HepG2 (cell line): ENCODE data around the gene RNF8. TPM values are rescaled to one million over a fixed set of nuclear protein-coding genes. Genes with fewer than 3 reads are reported as not detected.

Experiments
- BRCA1 ChIP-seq: sonication (generic); formaldehyde crosslinking; IDR thresholded peaks from 2 replicates; pipeline ENCODE4 v1.4.0; 2020; ENCODE audit warnings: missing genetic modification reagents
- EEA1 ChIP-seq: sonication (generic); formaldehyde crosslinking; IDR thresholded peaks from 2 replicates; pipeline ENCODE4 v1.5.1; 2020; ENCODE audit warnings: mild to moderate bottlenecking, missing genetic modification reagents, borderline replicate concordance
- ELF1 ChIP-seq: sonication (generic); formaldehyde crosslinking; IDR thresholded peaks from 2 replicates; pipeline ENCODE4 v1.4.0; 2020; ENCODE audit warnings: missing genetic modification reagents
- GATAD1 ChIP-seq: IDR thresholded peaks from 2 replicates; pipeline ENCODE4 v1.6.1; 2016; ENCODE audit warnings: missing genetic modification reagents, missing compliant biosample characterization
- KDM4B ChIP-seq: sonication (generic); formaldehyde crosslinking; IDR thresholded peaks from 2 replicates; pipeline ENCODE4 v1.4.0; 2020; ENCODE audit warnings: missing genetic modification reagents
- NBN ChIP-seq: fragments of 450-650 bp; conservative IDR thresholded peaks from 2 replicates; pipeline ENCODE4 v1.6.1; 2017
- NCOA2 ChIP-seq: sonication (generic); formaldehyde crosslinking; IDR thresholded peaks from 2 replicates; pipeline ENCODE4 v1.8.0; 2022; ENCODE audit warnings: inconsistent platforms
- TARDBP ChIP-seq: sonication (generic); formaldehyde crosslinking; IDR thresholded peaks from 2 replicates; pipeline ENCODE4 v1.8.0; 2022; ENCODE audit warnings: mild to moderate bottlenecking, missing genetic modification reagents
- ZKSCAN5 ChIP-seq: sonication (generic); formaldehyde crosslinking; IDR thresholded peaks from 2 replicates; pipeline ENCODE4 v1.5.1; 2020; ENCODE audit warnings: mild to moderate bottlenecking, missing genetic modification reagents
- ZNF17 ChIP-seq: sonication (generic); formaldehyde crosslinking; IDR thresholded peaks from 2 replicates; pipeline ENCODE4 v1.5.0; 2020; ENCODE audit warnings: mild to moderate bottlenecking, missing genetic modification reagents
- ZNF205 ChIP-seq: IDR thresholded peaks from 2 replicates; pipeline ENCODE4 v1.6.1; 2018; ENCODE audit warnings: missing biosample characterization, missing genetic modification reagents
- ZNF232 ChIP-seq: sonication (generic); formaldehyde crosslinking; IDR thresholded peaks from 2 replicates; pipeline ENCODE4 v1.4.0; 2020; ENCODE audit warnings: missing genetic modification reagents, borderline replicate concordance
- ZNF383 ChIP-seq: sonication (generic); formaldehyde crosslinking; IDR thresholded peaks from 2 replicates; pipeline ENCODE4 v1.4.0; 2020; ENCODE audit warnings: missing genetic modification reagents, mild to moderate bottlenecking, borderline replicate concordance
- ZNF432 ChIP-seq: sonication (generic); formaldehyde crosslinking; IDR thresholded peaks from 2 replicates; pipeline ENCODE4 v1.5.0; 2020; ENCODE audit warnings: missing genetic modification reagents, mild to moderate bottlenecking, borderline replicate concordance
- ZNF501 ChIP-seq: sonication (generic); formaldehyde crosslinking; IDR thresholded peaks from 2 replicates; pipeline ENCODE4 v1.5.1; 2020; ENCODE audit warnings: mild to moderate bottlenecking, moderate library complexity, missing genetic modification reagents
- ZNF652 ChIP-seq: IDR thresholded peaks from 2 replicates; pipeline ENCODE4 v1.6.1; 2016; ENCODE audit warnings: low read depth, borderline replicate concordance
- ZNF709 ChIP-seq: sonication (generic); formaldehyde crosslinking; IDR thresholded peaks from 2 replicates; pipeline ENCODE4 v1.5.0; 2020; ENCODE audit warnings: mild to moderate bottlenecking, missing genetic modification reagents
- ZNF781 ChIP-seq: sonication (generic); formaldehyde crosslinking; IDR thresholded peaks from 2 replicates; pipeline ENCODE4 v1.5.1; 2020; ENCODE audit warnings: borderline replicate concordance, mild to moderate bottlenecking, missing genetic modification reagents; ENCODE audit errors: not compliant biosample characterization
- ZSCAN9 ChIP-seq: IDR thresholded peaks from 2 replicates; pipeline ENCODE4 v1.6.1; 2016; ENCODE audit warnings: borderline replicate concordance
- ZZZ3 ChIP-seq: sonication (generic); formaldehyde crosslinking; IDR thresholded peaks from 2 replicates; pipeline ENCODE4 v1.4.0; 2020; ENCODE audit warnings: missing genetic modification reagents, mild to moderate bottlenecking, borderline replicate concordance
- polyA plus RNA-seq, 8 experiments: library from polyadenylated mRNA; depleted of rRNA in 3 of 8; stranded (reverse) in 7 of 8; unstranded in 1 of 8; fragments of >200 nt; fragmentation: Illumina TruSeq in 4 of 8; extraction: Trizol in 4 of 8; gene quantifications; 2 replicates each; pipeline versions ENCODE4 v1.2.1 to v1.2.3, GENCODE V29; 2011 to 2016; ENCODE audit warnings: low read depth in 4 of 8, missing spikeins in 1 of 8, mixed read lengths in 1 of 8; ENCODE audit not compliant: insufficient read depth in 1 of 8
- total RNA-seq, 5 experiments: library from RNA; depleted of rRNA; stranded (reverse); fragments of >200 nt; fragmentation: Illumina TruSeq; extraction: Trizol; gene quantifications; 2 replicates each; pipeline ENCODE4 v1.2.3, GENCODE V29; 2016; ENCODE audit warnings: low read depth in 1 of 5
- TF ChIP-seq, protein P1 (sequence below): IDR thresholded peaks from 2 replicates; pipeline ENCODE4 v1.6.1; 2016; ENCODE audit warnings: mild to moderate bottlenecking
- TF ChIP-seq, protein P2 (sequence below): sonication (generic); formaldehyde crosslinking; IDR thresholded peaks from 2 replicates; pipeline ENCODE4 v1.5.0; 2020; ENCODE audit warnings: mild to moderate bottlenecking, missing genetic modification reagents, borderline replicate concordance
- TF ChIP-seq, protein P3 (sequence below): sonication (generic); formaldehyde crosslinking; IDR thresholded peaks from 2 replicates; pipeline ENCODE4 v1.4.0; 2020; ENCODE audit warnings: missing genetic modification reagents
- TF ChIP-seq, protein P4 (sequence below): sonication (generic); formaldehyde crosslinking; IDR thresholded peaks from 2 replicates; pipeline ENCODE4 v1.4.0; 2020; ENCODE audit warnings: missing genetic modification reagents

Gene RNF8
- total and polyA plus RNA-seq, 2 of the 13 experiments (the other 11 are each of a cell fraction or from before 2014, with no cell fraction given): 21.8 to 47.6 TPM

DNA sequence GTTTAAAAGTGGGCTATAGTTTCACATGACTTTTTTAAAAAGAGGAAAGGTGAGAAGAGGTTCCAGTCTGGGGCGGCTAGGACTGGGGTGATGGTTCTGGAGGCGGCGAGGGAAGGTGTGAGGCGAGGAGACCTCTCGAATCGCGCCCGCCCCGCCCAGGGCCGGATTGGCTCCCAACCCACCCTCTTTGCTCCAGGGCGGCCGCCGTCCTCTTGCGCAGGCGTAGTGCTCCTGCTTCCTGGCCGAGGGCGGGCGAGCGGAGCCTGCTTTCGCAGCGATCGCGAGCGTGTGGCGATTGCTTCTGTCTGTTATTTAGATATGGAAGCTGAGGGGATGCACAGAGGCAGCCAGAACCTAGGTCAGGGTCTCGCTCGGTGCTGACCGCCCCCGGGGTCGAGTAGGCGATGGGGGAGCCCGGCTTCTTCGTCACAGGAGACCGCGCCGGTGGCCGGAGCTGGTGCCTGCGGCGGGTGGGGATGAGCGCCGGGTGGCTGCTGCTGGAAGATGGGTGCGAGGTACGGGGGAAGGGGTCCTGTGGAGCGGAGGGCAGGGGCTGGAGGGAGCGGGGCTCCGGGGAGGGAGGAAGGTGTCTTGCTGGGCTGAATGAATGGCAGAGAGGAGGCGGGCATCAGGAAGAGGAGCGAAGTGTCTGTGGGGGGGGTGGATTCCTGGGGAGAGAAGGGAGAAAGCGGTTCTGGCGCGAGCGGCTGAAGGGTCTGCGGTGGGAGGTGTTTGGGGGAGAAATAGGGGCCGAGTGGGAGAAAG, at the start of gene RNF8 (continued):
- TF ChIP-seq, protein P1, sequence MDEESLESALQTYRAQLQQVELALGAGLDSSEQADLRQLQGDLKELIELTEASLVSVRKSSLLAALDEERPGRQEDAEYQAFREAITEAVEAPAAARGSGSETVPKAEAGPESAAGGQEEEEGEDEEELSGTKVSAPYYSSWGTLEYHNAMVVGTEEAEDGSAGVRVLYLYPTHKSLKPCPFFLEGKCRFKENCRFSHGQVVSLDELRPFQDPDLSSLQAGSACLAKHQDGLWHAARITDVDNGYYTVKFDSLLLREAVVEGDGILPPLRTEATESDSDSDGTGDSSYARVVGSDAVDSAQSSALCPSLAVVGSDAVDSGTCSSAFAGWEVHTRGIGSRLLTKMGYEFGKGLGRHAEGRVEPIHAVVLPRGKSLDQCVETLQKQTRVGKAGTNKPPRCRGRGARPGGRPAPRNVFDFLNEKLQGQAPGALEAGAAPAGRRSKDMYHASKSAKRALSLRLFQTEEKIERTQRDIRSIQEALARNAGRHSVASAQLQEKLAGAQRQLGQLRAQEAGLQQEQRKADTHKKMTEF (CRISPR knock-in tag): no peak; the same call in 1 of the 2 replicates
- TF ChIP-seq ZSCAN9 (CRISPR knock-in tag): no peak
- TF ChIP-seq ZNF383 (CRISPR knock-in tag): peak; percentile 56; the same call in 1 of the 2 replicates
- TF ChIP-seq, protein P2, sequence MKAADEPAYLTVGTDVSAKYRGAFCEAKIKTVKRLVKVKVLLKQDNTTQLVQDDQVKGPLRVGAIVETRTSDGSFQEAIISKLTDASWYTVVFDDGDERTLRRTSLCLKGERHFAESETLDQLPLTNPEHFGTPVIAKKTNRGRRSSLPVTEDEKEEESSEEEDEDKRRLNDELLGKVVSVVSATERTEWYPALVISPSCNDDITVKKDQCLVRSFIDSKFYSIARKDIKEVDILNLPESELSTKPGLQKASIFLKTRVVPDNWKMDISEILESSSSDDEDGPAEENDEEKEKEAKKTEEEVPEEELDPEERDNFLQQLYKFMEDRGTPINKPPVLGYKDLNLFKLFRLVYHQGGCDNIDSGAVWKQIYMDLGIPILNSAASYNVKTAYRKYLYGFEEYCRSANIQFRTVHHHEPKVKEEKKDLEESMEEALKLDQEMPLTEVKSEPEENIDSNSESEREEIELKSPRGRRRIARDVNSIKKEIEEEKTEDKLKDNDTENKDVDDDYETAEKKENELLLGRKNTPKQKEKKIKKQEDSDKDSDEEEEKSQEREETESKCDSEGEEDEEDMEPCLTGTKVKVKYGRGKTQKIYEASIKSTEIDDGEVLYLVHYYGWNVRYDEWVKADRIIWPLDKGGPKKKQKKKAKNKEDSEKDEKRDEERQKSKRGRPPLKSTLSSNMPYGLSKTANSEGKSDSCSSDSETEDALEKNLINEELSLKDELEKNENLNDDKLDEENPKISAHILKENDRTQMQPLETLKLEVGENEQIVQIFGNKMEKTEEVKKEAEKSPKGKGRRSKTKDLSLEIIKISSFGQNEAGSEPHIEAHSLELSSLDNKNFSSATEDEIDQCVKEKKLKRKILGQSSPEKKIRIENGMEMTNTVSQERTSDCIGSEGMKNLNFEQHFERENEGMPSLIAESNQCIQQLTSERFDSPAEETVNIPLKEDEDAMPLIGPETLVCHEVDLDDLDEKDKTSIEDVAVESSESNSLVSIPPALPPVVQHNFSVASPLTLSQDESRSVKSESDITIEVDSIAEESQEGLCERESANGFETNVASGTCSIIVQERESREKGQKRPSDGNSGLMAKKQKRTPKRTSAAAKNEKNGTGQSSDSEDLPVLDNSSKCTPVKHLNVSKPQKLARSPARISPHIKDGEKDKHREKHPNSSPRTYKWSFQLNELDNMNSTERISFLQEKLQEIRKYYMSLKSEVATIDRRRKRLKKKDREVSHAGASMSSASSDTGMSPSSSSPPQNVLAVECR (CRISPR knock-in tag): peak; percentile 90
- TF ChIP-seq, protein P3, sequence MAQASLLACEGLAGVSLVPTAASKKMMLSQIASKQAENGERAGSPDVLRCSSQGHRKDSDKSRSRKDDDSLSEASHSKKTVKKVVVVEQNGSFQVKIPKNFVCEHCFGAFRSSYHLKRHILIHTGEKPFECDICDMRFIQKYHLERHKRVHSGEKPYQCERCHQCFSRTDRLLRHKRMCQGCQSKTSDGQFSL (CRISPR knock-in tag): no peak; the same call in 1 of the 2 replicates
- peak; percentile 96 for TF ChIP-seq ZNF501 (CRISPR knock-in tag)
- no peak; the same call in 1 of the 2 replicates for TF ChIP-seq ZKSCAN5 (CRISPR knock-in tag)
- no peak for TF ChIP-seq NBN
- TF ChIP-seq ZNF652 (CRISPR knock-in tag): no peak
- no peak for TF ChIP-seq ZNF781 (CRISPR knock-in tag)
- peak; percentile 63 for TF ChIP-seq ZZZ3
- TF ChIP-seq BRCA1 (CRISPR knock-in tag): no peak
- TF ChIP-seq ZNF232 (CRISPR knock-in tag): peak; percentile 90
- no peak for TF ChIP-seq ZNF432 (CRISPR knock-in tag)
- no peak for TF ChIP-seq ZNF709 (CRISPR knock-in tag)
- no peak for TF ChIP-seq ZNF17 (CRISPR knock-in tag)
- TF ChIP-seq NCOA2 (CRISPR knock-in tag): 0 out of 2 replicates have a peak, but pooled peaks have one; percentile 8
- TF ChIP-seq KDM4B (CRISPR knock-in tag): no peak
- peak; percentile 84 for TF ChIP-seq GATAD1 (CRISPR knock-in tag)
- TF ChIP-seq, protein P4, sequence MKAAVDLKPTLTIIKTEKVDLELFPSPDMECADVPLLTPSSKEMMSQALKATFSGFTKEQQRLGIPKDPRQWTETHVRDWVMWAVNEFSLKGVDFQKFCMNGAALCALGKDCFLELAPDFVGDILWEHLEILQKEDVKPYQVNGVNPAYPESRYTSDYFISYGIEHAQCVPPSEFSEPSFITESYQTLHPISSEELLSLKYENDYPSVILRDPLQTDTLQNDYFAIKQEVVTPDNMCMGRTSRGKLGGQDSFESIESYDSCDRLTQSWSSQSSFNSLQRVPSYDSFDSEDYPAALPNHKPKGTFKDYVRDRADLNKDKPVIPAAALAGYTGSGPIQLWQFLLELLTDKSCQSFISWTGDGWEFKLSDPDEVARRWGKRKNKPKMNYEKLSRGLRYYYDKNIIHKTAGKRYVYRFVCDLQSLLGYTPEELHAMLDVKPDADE: 0 out of 2 replicates have a peak, but pooled peaks have one; percentile 30
- peak; percentile 84 for TF ChIP-seq ELF1 (CRISPR knock-in tag)
- TF ChIP-seq EEA1 (CRISPR knock-in tag): 0 out of 2 replicates have a peak, but pooled peaks have one; percentile 65
- TF ChIP-seq ZNF205 (CRISPR knock-in tag): peak; percentile 48
- no peak for TF ChIP-seq TARDBP
